Stimulated activated CD8-positive, alpha-beta memory T cell treated with anti-CD3 and anti-CD28 coated beads, Interleukin-15, amount 100 ng/mL, for 1 hour (primary cell): Measurements from ENCODE around the gene BHLHE23.

ENCODE experiments used
- DNase-seq: peaks from one replicate; pipeline ENCODE4 v3.0.0-alpha.2; 2020; ENCODE audit warnings: low read depth

Gene BHLHE23

DNA sequence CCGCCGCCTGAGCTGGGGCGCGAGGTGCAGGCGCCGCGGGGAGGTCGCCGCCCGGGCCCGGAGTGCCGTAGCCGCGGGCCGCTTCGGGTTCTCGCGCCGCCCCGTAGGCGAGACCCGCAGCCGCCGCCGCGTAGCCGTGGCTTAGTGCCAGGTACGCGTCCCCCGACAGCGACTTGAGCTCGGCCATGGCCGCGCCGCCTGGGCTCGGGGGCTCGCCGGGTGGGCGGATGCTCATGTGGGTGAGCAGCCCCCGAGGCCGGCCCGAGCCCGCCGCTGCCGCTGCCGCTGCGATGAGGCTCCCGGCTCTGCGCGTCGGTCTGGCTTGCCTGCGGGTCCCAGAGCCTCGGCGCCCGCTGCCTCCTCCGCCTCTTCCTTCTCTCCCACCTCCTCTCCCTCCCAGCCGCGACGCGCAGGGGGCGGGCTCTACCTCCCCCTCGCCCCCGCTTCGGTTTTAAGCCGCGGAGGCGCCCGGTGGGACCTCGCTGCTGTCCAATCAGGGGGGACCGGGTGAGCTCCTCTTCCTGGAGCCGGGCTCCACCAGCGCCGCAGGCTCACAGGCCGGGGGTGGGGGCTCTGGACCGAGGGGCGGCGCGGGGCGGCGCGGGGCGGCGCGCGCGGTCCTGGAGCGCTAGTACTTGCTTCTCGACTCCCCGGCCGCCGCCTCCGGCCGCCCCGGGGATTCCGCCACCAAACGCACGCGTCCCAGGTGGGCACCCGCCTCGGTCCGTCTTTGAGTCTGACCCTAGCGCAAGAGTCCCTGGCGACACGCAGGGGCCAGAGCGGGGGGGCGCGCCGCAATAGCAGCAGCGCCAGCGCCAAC is at the start of gene BHLHE23:
Gene BHLHE23, minus strand, starts transcription at position 425 of the 820 bp plus-strand sequence. Its CDS starts 190 bp downstream, at position 235.
- DNase-seq = no peak

DNA sequence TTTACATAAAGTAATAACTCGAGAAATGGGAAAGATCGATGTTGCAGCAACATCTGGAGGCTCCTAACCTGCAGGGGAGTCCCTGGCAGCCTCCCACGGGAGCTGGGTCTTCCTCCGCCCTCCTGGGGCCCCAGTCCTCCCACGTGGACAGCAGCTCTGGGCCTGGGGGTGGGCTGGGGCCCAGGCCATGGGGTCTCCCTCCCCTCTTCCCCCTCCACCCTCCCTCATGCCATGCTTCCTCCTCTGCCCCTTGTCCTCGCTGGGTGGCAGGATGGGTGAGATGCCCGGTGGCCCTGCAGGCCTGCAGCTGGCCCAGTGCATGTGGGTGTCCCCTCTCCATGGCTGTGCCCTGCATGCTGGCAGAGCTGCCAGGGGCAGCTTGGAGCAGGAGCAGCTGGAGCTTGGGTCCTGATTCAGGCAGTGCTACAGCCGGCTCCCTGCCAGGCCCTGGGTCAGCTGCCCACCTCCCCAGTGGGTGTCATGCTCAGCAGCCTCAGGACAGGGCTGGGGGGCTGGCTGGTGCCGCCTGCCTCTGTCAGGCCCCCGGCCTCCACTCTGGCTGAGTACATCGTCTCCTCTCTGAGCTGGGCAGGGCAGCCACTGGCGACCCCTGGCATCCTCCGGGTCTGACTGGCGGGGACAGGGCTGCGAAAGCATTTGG is 48.9 kb upstream of the BHLHE23 start:
- DNase-seq = no peak

DNA sequence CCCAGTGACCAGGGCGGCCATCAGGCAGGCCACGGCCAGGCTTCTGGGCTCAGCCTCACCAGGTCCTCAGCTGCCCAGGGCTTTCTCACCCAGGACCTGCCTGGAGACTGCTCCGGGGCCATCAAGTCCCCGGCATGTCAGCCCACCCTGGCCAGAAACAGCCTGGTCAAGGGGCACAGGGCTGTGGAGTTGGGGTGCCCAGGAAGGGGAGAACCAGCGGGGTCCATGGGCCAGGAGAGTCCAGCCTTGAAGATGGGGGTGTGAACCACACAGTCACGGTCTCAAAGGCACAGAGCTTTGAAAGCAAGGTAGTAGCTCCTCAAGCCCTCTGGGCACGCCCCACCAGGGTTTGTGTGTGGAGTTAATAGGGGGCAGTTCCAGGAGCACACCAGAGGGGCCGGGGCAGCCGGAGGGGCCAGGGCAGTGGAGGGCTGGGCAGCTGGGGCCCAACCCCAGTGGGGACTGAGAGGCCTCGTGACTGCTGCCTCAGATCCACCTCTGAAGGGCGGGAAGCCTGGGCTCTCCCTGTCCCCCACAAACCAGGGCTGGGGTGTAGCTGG is 48.0 kb upstream of the BHLHE23 start:
- DNase-seq = no peak

DNA sequence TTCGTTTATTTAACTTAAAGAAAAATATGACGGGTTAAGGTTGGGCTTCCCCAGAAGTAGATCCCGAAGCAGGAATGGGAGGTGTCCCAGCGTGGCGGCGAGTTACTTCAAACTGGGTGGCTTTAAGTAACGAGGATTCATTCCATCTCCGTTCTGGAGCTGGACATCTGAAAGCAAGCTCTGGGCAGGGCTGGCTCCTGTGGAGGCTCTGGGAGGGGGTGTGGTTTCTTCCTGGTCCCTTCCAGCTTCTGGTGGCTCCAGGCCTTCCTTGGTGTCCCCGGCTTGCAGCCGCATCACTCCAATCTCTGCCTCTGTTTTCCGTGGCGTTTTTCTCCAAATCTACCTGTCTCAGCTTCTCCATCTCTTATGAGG is 47.3 kb upstream of the BHLHE23 start:
- DNase-seq = no peak

DNA sequence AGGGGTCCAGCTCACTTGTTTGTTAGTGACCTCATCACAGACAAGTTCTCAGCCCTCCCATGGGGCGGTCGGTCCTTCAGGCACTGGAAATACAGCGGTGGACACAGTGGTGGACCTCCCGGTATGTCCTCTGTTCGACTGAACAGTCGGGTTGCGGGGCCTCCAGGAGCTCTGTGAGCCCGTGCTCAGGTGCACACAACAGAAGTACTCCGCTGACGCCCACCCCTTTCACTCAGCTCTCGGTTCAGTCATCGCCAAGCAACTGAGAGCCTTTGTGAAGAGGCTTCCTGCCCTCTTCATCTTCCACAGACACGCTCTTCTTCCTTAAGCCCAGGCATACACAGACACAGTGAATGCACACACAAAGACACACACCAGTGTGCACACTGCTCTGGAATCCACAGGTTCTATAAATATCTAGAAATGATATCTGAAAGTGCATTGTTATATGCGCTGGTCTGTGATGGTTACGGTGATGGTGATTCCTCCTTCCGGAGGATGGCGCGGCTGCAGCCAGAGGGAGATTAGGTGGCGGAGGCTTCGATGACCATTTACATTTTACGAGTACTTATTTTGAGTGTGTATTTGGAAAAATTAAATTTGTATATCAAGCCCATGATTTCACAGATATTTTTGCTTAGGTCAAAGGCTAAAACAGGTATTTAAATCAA is 46.8 kb upstream of the BHLHE23 start:
- no peak for DNase-seq

DNA sequence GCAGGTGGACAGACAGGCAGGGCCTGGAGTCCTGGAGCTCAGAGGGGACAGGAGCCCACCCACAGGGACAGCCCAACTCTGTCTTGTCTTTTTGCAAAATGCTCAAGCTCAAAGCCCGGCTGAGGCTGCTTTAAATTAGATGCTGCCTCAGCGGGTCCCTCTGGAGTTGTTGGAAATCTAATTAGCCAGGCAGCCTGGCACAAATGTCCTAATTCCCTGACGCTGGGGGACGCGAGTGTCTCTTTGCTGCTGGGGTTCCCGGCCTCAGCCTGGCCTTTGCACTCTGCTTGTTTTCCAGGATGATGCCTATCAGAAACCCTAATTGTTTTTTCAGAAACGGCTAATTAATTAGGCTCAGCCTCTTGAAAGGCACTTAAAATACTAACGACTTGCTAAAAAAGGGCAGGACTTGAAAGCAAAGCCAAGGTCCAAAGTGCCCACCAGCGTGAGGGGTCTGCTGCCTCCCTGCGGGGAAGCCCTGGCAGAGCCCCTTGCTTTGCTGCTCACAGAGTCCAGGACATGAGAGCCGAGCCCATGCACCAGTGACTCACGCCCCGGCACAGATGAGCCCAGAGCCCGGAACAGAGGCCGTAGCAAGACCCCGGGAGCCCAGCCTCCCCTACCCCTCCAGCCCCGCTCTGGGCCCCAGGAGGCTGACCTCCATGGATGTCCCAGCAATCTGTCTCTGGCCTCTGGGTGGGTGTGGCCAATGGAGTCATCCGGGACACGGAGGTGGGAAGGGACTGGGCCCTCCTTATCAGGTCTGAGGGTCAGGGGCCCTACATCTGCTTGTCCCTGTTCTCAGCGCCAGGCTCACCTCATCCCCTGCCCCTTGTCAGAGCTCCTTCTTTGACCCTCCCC is 46.0 kb upstream of the BHLHE23 start:
- no peak for DNase-seq

DNA sequence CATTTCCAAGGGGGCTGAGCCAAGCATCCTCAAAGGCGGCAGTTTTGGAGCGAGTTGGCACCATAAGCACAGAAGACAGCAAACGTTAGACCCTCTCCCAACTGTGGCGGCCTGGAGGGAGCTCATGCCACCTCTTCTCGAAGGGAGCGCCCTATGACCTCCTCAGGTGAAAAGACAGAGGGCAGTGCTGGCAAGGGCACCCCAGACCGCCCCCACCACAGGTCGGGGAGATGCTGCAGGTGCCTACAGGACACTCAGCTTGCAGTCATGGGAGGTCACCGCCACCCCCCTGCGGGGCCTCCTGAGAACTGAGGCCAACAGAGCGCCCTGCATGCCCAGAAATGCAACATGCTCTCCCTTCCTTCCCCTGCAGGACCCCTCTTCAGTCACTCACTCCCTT is 45.1 kb upstream of the BHLHE23 start:
- no peak for DNase-seq

DNA sequence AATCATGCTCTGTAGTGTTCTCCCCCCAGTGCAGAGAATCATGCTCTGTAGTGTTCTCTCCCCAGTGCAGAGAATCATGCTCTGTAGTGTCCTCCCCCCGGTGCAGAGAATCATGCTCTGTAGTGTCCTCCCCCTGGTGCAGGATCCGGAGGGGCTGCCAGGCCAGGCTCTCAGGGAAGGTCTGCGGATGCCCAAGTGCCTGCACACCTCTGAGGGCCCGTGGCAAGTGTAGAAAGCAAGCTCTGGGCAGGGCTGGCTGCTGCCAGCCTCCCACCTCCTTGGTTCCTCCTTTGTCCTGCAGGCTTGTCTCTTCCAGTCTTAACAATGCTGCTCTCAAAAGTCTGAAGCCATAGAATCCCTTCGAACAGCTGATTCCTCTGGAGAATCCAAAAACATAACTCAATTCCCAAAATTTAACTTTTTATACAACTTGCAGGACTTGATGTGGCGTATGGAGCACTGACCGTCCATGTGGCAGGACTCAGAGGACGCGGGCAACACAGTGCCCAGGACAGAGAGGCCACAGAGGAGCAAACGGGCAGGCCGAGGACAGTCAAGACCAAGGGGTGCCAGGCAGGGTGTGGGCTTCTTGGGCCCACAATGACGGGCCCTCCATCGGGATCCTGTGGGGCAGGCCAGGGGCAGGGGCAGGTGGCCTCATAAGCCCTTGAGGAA is 44.6 kb upstream of the BHLHE23 start:
- no peak for DNase-seq

DNA sequence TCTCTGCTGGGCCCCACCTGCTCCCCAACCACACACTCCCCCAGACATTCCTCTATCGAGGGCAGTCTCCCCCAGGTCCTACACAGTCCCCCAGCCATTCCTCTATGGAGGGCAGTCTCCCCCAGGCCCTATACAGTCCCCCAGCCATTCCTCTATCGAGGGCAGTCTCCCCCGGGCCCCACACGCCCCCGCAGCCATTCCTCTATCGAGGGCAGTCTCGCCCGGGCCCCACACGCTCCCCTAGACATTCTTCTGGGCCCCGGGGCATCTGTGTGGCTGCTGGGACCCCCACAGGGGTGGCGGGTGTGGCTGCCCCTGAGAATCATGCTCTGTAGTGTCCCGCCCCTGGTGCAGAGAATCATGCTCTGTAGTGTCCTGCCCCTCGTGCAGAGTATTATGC is 43.6 kb upstream of the BHLHE23 start:
- no peak for DNase-seq

DNA sequence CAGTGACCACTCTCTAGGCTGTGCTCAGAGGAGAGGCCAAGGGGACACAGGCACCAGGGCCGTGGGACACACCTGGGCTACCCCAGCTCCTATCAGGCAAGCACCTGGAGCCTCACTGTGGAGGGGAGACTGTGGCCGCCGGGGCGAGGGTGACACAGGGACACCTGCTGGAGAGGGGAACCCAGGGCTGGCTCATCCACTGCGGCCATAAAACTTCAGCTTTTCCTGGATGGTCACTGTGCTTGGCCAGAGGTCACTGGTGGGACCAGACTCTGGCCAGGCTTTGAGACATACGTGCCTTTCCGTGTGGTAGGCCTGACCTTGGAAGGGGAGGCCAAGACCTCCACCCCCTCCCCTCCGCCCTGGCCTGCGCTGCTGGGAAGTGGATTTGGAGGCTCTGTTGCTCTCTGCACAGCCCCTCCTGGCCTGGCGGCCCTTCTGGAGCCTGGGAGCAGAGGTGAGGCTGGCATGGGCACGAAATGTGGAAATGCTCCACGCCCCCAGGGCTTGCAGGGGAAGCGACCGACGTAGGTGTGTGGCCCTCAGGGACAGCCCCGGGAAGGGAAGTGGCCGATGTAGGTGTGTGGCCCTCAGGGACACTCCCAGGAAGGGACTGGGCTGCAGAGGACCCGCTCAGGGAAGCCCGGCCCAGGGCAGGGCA is 42.9 kb upstream of the BHLHE23 start:
- no peak for DNase-seq

DNA sequence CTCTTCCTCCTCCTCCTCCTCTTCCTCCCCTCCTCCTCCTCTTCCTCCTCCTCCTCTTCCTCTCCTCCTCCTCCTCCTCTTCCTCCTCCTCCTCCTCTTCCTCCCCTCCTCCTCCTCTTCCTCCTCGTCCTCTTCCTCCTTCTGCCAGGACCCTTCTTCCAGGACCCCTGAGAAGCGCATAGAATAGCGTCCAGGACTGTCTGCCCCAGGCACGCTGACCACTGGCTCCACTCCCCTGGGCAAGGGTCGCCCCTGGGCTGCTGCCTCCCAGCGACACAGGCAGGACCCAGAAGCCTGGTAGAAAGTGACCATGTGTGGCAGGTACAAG is 42.4 kb upstream of the BHLHE23 start:
- DNase-seq = no peak

DNA sequence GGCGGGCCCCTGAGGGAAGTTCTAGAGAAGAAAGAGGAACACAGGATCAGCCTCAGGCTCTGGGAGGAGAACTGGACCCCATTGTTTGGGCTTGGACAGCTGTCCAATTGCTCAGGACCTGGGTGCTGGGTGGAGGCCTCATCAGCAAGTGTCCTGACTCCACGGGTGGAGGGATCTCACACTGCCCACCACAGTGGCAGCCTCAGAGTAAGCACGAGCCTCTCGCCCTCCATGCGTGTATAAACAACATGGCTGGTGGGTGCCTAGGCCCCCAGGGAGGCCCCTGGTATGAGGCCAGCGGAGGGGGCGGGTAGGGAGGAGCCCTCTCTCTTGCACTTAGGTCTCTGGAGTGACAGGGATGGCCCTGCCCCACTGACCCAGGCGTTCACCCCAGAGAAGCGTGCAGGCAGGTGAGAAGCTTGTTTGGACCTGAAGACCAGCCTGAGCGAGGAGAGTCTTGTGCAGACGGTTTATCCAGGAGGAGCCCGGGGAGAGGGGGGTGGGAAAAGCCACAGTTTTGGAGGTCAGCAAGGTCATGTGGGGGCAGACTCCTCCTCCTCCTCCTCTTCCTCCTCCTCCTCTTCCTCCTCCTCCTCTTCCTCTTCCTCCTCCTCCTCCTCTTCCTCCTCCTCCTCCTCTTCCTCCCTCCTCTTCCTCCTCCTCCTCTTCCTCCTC is 41.9 kb upstream of the BHLHE23 start:
- DNase-seq = no peak

DNA sequence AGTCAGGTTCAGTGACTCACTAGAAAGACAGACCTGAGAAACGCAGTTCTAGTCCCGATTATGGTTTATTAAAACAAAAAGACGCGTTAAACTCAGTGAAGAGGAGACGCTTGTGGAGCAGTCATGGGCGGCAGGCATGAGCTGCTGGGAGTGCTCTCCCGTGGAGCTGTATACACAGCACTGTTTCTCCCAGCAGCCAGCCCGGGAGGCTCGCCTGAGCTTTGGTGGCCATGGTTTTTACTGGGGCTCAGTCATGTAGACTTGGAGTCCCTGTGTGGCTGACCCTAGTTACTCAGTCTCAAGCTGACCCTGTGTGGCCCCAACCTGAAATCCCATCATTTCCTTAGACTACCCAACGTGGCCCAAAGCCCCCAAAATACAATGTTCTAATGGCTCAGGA is 41.2 kb upstream of the BHLHE23 start:
- no peak for DNase-seq

DNA sequence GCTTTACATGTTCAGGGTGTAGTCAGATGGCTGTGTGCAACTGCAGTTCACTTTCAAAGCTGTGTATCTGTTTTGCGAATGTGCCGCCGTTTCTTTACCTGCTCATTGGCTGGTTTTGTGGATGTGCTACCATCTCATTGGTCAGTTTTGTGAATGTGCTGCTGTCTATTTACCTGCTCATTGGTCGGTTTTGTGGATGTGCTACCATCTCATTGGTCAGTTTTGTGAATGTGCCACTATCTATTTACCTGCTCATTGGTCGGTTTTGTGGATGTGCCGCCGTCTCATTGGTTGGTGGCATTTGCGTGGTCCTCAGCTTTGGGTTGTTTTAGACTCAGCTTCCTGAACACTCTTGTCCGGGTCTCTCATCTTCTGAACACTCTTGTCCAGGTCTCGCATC is 40.5 kb upstream of the BHLHE23 start:
- DNase-seq = no peak

DNA sequence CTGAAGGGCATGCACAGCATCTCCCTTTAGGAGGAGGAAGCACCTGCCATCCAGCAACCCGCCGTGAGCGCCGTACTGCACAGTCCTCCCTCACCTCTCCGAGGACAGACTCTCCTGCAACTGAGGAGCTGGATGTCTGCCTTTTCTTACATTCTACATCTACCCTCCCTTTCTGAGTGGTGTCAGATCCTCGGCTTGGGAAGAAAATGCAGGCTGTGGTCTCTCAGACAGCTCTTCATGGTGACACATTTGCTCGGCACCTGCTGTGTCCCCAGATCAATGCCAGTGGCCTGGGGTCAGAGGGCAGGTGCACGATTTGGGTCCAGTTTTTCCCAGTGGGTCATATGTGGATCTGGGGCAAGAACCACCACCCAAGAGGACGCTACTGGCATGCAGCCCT is 40.1 kb upstream of the BHLHE23 start:
- DNase-seq = no peak

DNA sequence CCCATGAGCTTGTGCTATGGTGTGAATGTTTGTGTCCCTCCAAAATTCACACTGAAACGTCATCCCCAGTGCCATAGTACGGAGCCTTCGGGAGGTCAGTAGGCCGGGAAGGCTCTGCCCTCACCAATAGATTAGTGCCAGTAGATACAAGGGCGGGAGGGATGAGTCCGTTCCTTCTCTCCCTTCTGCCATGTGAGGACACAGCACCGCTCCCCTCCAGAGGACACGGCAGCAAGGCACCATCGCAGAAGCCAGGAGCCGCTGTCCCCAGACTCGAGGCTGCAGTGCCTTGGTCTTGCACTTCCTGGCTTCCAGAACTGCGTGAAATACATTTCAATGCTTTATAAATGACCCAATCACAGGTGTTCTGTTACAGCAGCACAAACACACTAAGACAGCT is 39.2 kb upstream of the BHLHE23 start:
- DNase-seq = no peak

DNA sequence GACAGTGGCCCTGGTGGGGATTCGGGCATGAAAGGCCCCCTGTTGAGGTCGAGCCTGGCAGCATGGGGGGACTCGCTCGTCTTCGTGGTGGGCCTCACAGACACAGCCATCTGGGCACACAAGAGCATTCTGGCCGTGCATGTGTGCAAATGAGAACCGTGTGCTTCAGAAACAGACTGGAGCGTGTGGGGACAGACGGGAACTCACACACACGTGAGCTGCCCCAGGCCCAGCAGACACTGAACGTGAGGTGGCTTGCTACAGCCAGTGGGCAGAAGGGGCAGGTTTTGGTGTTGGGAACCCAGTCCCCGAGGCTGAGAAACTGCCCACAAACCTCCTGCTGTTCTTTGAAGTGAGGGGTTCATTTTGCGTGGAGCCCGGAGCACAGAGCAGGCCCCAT is 38.6 kb upstream of the BHLHE23 start:
- no peak for DNase-seq

DNA sequence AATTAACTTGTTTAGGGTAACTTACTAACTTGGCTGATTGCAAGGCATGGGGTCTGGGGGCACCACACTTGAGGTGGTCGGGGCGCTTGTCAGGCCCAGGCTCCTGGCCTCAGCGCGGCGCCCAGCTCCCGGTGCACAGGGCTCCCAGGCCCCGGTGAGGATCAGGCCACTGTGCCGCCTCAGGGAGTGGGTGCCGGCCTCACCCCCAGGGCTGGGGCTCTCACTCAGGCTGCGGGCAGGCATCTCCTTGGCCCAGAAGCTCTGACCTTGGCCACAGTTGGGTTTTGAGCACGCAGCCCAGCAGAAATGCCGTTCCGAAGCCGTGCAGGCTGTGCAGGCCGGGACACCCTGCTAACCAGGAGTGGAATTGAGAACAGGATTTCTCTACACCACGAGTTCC is 37.8 kb upstream of the BHLHE23 start:
- no peak for DNase-seq

DNA sequence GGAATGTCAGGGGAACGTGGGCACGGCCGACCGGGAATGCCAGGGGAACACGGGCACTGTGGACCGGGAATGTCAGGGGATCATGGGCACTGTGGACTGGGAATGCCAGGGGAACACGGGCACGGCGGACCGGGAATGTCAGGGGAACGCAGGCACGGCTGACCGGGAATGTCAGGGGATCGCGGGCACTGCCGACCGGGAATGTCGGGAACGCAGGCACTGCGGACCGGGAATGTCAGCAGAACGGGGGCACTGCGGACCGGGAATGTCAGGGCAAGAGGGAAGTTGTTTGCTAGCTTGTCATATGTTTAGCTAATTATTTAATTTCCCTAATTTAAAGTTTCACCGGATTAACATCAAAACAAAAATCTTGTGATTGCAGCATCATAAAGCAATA is 37.4 kb upstream of the BHLHE23 start:
- no peak for DNase-seq
